ENCODE results near the gene PPIP5K2. TPM values are rescaled to one million over a fixed set of nuclear protein-coding genes. Genes with fewer than 3 reads are reported as not detected.

PPIP5K2 gene
- polyA plus RNA-seq, 1 experiment: 75.9 TPM

DNA sequence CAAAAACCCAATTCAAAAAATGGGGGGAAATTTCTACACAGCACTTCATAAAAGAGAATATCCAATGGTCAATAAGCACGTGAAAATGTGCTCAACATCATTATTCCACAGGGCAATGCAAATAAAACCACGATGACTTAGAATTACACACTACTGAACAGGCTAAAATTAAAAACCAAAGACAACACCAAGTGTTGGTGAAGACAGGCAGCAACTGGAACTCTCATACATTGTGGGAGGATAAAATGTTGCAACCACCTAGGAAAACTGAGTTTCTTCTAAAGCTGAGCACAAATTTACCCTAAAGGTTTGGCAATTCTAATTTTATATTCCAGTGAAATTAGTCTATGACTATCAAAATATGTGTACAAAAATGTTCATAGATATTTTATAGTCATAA lies 9.7 kb upstream of the PPIP5K2 start:
- Histone ChIP-seq H3K4me3 (ENCODE audit: low read depth, low read length) (no peak overlapping the region), H3K27ac (ENCODE audit: low read depth, low read length) (no peak overlapping the region), H3K9me3 (ENCODE audit: control insufficient read depth, insufficient read depth, low read length) (no peaks in the 10 kb centered on the region), H3K27me3 (ENCODE audit: control insufficient read depth, insufficient read depth, low read length) (no peaks in the 10 kb centered on the region)
- DNase-seq (ENCODE audit: low read depth, low spot score): no peak
- ChIA-PET POLR2A (no interaction called here), CTCF (no interaction called here)
- TF ChIP-seq, protein P1, sequence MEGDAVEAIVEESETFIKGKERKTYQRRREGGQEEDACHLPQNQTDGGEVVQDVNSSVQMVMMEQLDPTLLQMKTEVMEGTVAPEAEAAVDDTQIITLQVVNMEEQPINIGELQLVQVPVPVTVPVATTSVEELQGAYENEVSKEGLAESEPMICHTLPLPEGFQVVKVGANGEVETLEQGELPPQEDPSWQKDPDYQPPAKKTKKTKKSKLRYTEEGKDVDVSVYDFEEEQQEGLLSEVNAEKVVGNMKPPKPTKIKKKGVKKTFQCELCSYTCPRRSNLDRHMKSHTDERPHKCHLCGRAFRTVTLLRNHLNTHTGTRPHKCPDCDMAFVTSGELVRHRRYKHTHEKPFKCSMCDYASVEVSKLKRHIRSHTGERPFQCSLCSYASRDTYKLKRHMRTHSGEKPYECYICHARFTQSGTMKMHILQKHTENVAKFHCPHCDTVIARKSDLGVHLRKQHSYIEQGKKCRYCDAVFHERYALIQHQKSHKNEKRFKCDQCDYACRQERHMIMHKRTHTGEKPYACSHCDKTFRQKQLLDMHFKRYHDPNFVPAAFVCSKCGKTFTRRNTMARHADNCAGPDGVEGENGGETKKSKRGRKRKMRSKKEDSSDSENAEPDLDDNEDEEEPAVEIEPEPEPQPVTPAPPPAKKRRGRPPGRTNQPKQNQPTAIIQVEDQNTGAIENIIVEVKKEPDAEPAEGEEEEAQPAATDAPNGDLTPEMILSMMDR (IDR thresholded peaks at IDR 0.05; ENCODE audit: low read depth, low read length): no peak

DNA sequence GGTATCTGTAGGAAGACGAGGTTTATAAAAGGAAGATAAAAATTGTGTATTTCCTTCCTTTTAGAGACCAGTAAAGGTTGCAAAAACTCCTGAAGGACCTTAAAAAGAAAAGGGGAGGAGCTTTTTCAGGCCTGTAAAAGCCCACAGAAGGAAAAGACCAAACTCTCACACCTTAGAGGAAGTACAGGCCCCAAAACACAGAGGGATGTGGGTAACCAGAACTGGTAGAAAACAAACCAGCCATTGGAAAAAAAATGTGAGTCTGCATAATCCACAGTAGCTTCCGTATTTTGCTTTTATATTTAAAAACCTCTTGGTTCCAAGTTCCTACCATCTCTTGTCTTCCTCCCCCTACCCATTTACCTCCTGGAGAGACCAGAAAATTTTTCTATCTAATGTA lies 8.6 kb upstream of the PPIP5K2 start:
- TF ChIP-seq, protein P1 (IDR thresholded peaks at IDR 0.05; ENCODE audit: low read depth, low read length): no peak
- ChIA-PET POLR2A (no interaction called here), CTCF (interaction anchor here (2.5 kb wide), 1 partner anchor 28 kb away, joined by 7 read pairs; no protein-coding TSS in a partner anchor)
- Histone ChIP-seq H3K27me3 (ENCODE audit: control insufficient read depth, insufficient read depth, low read length) (no peaks in the 10 kb centered on the region), H3K4me3 (ENCODE audit: low read depth, low read length) (no peak overlapping the region), H3K9me3 (ENCODE audit: control insufficient read depth, insufficient read depth, low read length) (no peaks in the 10 kb centered on the region), H3K27ac (ENCODE audit: low read depth, low read length) (no peak overlapping the region)
- DNase-seq (ENCODE audit: low read depth, low spot score): no peak

DNA sequence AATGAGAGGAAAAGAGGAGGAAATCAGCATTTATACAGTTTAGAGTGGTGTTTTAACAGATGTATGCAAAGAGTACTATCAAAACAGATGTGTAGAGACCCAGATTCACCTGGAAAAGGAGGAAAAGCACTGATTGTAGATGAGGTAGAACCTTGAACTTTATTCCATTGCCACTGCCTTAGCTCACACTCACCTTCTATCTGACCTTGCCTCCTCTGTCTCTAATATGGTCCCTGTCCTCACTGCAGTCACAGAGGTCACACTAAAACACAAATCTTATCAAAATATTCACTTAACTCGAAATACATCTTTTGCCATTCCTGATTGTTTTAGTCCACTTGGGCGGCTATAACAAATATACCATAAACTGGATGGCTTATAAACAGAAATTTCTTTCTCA lies 7.2 kb upstream of the PPIP5K2 start:
- no peak for DNase-seq (ENCODE audit: low read depth, low spot score)
- CTCF ChIA-PET: interaction anchor here (0.7 to 2.5 kb wide), 3 partner anchors 27 to 1198 kb away, joined by 3 to 7 read pairs (median 4); no protein-coding TSS in a partner anchor
- Histone ChIP-seq H3K27ac (ENCODE audit: low read depth, low read length) (no peak overlapping the region), H3K9me3 (ENCODE audit: control insufficient read depth, insufficient read depth, low read length) (no peaks in the 10 kb centered on the region), H3K27me3 (ENCODE audit: control insufficient read depth, insufficient read depth, low read length) (no peaks in the 10 kb centered on the region), H3K4me3 (ENCODE audit: low read depth, low read length) (no peak overlapping the region)
- POLR2A ChIA-PET: no interaction called here
- TF ChIP-seq, protein P1 (IDR thresholded peaks at IDR 0.05; ENCODE audit: low read depth, low read length): no peak

DNA sequence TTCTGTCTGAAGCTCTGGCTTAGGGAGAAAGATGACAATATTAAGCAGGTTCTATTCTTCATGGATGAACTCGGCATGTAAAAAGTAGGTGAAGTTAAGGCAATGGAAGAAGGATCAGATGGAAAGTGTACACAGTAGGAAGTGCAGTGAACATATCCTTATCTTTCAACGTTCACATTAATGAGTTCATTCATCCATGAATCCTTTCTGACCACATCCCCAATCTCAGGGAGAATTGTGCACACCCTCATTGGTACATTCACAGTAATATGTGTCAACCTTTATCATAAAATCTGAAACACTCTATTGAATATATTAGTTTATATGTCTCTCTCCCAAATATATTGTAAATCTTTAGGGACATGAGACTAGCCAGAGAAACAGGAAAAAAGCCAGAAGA lies 5.7 kb upstream of the PPIP5K2 start:
- Histone ChIP-seq H3K27me3 (ENCODE audit: control insufficient read depth, insufficient read depth, low read length) (no peaks in the 10 kb centered on the region), H3K27ac (ENCODE audit: low read depth, low read length) (no peak overlapping the region), H3K9me3 (ENCODE audit: control insufficient read depth, insufficient read depth, low read length) (no peaks in the 10 kb centered on the region), H3K4me3 (ENCODE audit: low read depth, low read length) (no peak overlapping the region)
- no peak for DNase-seq (ENCODE audit: low read depth, low spot score)
- ChIA-PET CTCF (no interaction called here), POLR2A (no interaction called here)
- TF ChIP-seq, protein P1 (IDR thresholded peaks at IDR 0.05; ENCODE audit: low read depth, low read length): no peak

DNA sequence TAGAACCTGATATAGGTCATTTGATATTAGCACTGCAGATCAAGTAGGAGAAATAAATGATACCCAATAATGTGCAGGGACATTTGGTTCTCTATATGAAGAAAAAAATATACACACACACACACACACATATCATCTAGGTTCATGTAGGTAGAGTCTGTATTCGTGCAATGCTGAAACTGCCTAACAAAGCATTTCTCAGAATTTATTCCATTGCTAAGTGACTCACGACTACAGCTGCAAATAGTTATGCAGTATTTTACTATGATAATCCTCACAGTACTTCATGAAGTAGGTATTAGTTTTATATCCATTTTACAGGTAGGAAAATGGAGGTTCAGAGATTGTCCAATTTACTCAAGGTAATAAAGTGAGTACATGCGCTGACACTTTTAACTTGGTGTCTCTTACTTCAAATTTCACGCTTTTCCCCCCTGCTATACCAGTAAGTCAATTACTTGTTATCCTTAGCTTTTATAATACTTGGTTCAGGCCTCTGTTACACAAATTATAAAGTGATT lies 2.6 kb upstream of the PPIP5K2 start:
- ChIA-PET POLR2A (no interaction called here), CTCF (no interaction called here)

More for the DNA sequence above, 2.6 kb upstream of the PPIP5K2 start:
- Histone ChIP-seq H3K27ac (ENCODE audit: low read depth, low read length) (no peak overlapping the region), H3K9me3 (ENCODE audit: control insufficient read depth, insufficient read depth, low read length) (no peaks in the 10 kb centered on the region), H3K27me3 (ENCODE audit: control insufficient read depth, insufficient read depth, low read length) (no peaks in the 10 kb centered on the region), H3K4me3 (ENCODE audit: low read depth, low read length) (no peak overlapping the region)
- DNase-seq (ENCODE audit: low read depth, low spot score): no peak
- TF ChIP-seq, protein P1 (IDR thresholded peaks at IDR 0.05; ENCODE audit: low read depth, low read length): no peak

Measured in AG04450 (cell line).